Smooth muscle cell (in vitro differentiated cells): ENCODE measurements around the gene TEC. TPM values are rescaled to one million over a fixed set of nuclear protein-coding genes. Genes with fewer than 3 reads are reported as not detected.

Experiments
- DNase-seq: peaks from one replicate; lab custom pipeline; 2025; ENCODE audit not compliant: unreplicated experiment; lab: John Stamatoyannopoulos, UW
- H2AFZ ChIP-seq: fragments of 200-600 bp; sonication (generic); 2 replicates; pipeline ENCODE4 v1.6.0; 2016; ENCODE audit warnings: antibody characterized with exemption, low read depth, mild to moderate bottlenecking
- H3F3A ChIP-seq: fragments of 200-600 bp; sonication (generic); 2 replicates; pipeline ENCODE4 v1.6.0; 2017; ENCODE audit warnings: antibody characterized with exemption, low read depth
- H3K27ac ChIP-seq: fragments of 200-600 bp; sonication (generic); 2 replicates; pipeline ENCODE4 v1.5.1; 2016; ENCODE audit warnings: low read depth, mild to moderate bottlenecking
- H3K27me3 ChIP-seq: fragments of 200-600 bp; sonication (generic); 2 replicates; pipeline ENCODE4 v1.6.1; 2016; ENCODE audit warnings: low read depth, mild to moderate bottlenecking
- H3K36me3 ChIP-seq: fragments of 200-600 bp; sonication (generic); 2 replicates; pipeline ENCODE4 v1.5.1; 2016; ENCODE audit warnings: low read depth
- H3K4me1 ChIP-seq: fragments of 200-600 bp; sonication (generic); 2 replicates; pipeline ENCODE4 v1.5.1; 2016; ENCODE audit warnings: low read depth
- H3K4me2 ChIP-seq: fragments of 200-600 bp; sonication (generic); 2 replicates; pipeline ENCODE4 v1.6.0; 2016; ENCODE audit warnings: mild to moderate bottlenecking
- H3K4me3 ChIP-seq: fragments of 200-600 bp; sonication (generic); 2 replicates; pipeline ENCODE4 v1.5.1; 2016; ENCODE audit warnings: mild to moderate bottlenecking
- H3K79me2 ChIP-seq: fragments of 200-600 bp; sonication (generic); 2 replicates; pipeline ENCODE4 v1.6.0; 2016; ENCODE audit warnings: low read depth, mild to moderate bottlenecking
- H3K9ac ChIP-seq: fragments of 200-600 bp; sonication (generic); 2 replicates; pipeline ENCODE4 v1.6.0; 2016; ENCODE audit warnings: low read depth
- H3K9me3 ChIP-seq: fragments of 200-600 bp; sonication (generic); replicated peaks from 2 replicates; pipeline ENCODE4 v1.5.1; 2016; ENCODE audit warnings: low read depth
- H4K20me1 ChIP-seq: fragments of 200-600 bp; sonication (generic); 2 replicates; pipeline ENCODE4 v1.6.0; 2016; ENCODE audit warnings: low read depth
- CTCF ChIP-seq: fragments of 200-600 bp; sonication (generic); IDR thresholded peaks from 2 replicates; pipeline ENCODE4 v1.5.1; 2017; ENCODE audit warnings: borderline replicate concordance, mild to moderate bottlenecking, antibody characterized with exemption; ENCODE audit not compliant: insufficient read depth, poor library complexity, severe bottlenecking
- WGBS: methylation state at CpG from one replicate; pipeline ENCODE4 v1.1.7; 2016; ENCODE audit warnings: low lambda C conversion rate; 5-methylcytosine and 5-hydroxymethylcytosine counted together
- polyA plus RNA-seq: library from polyadenylated mRNA; unstranded; fragments of >200 nt; fragmentation: Nextera tagmentation; extraction: Ambion mirVana; gene quantifications from 2 replicates; pipeline ENCODE4 v1.2.1, GENCODE V29; 2016
- total RNA-seq: library from RNA; depleted of rRNA; stranded (reverse); fragments of >200 nt; gene quantifications from 2 replicates; pipeline ENCODE4 v1.2.3, GENCODE V29; 2014

The TEC gene
- total and polyA plus RNA-seq, 2 experiments from 2014 or later, result 0.14 to 1.8 TPM

- H3K9ac ChIP-seq, result no peak overlapping the region
- no peaks in the 10 kb centered on the region for H4K20me1 ChIP-seq
- H3K4me1 ChIP-seq, result no peaks in the 10 kb centered on the region
- no peaks in the 10 kb centered on the region for H3K27me3 ChIP-seq
- no peak overlapping the region for H2AFZ ChIP-seq
- peak; percentile 34 for TF ChIP-seq CTCF
- H3K27ac ChIP-seq, result no peak overlapping the region
- H3K36me3 ChIP-seq, result no peaks in the 10 kb centered on the region
- no peaks in the 10 kb centered on the region for H3K9me3 ChIP-seq
- no peaks in the 10 kb centered on the region for H3K79me2 ChIP-seq
- H3K4me2 ChIP-seq, result no peak overlapping the region
- DNase-seq, result no peak
- 85% methylated on average over 3 of the region's 3 CpGs for WGBS
- no peaks in the 10 kb centered on the region for H3F3A ChIP-seq
- H3K4me3 ChIP-seq, result no peak overlapping the region
These were observed 167.3 kb downstream of the TEC start for GRCh38 chr4:48102303-48102702.

- no peak overlapping the region for H2AFZ ChIP-seq
- no peak overlapping the region for H3K27ac ChIP-seq
- H3K4me2 ChIP-seq, result no peak overlapping the region
- no peaks in the 10 kb centered on the region for H3K4me1 ChIP-seq
- no peak overlapping the region for H3K9ac ChIP-seq
- no peak for TF ChIP-seq CTCF
- no peaks in the 10 kb centered on the region for H4K20me1 ChIP-seq
- H3K27me3 ChIP-seq, result no peaks in the 10 kb centered on the region
- no peaks in the 10 kb centered on the region for H3F3A ChIP-seq
- H3K79me2 ChIP-seq, result no peaks in the 10 kb centered on the region
- WGBS, result 69% methylated on average over 1 of the region's 1 CpG
- H3K9me3 ChIP-seq, result no peaks in the 10 kb centered on the region
- no peak overlapping the region for H3K4me3 ChIP-seq
- H3K36me3 ChIP-seq, result no peaks in the 10 kb centered on the region
- DNase-seq, result no peak
These were observed 169.4 kb downstream of the TEC start for GRCh38 chr4:48100256-48100655.

DNA sequence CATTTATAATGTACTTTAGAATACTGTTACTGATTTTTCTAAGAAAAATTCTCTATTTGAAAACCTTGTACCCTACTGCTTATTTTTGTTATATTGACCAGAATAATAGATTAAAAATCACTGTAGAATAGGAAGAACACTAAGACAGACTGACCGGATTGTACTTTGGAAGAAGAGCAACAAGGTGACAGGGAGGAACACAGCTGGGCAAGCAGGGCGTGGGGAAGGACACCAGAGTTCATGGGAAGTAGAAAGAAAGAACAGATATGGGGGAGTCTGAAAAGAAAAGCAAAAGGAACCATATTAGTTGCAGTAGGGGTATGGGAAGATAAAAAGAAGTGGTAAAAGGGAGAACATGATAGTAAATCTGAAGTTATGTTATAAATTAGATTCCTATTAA lies 174.2 kb downstream of the TEC start:
- Histone ChIP-seq H3K4me2 (no peak overlapping the region), H2AFZ (no peak overlapping the region), H3K4me1 (no peaks in the 10 kb centered on the region), H3K27me3 (no peaks in the 10 kb centered on the region), H3K9ac (no peak overlapping the region), H3K27ac (no peak overlapping the region), H3K4me3 (no peak overlapping the region), H3K79me2 (no peaks in the 10 kb centered on the region), H4K20me1 (no peaks in the 10 kb centered on the region), H3K36me3 (no peaks in the 10 kb centered on the region), H3F3A (no peaks in the 10 kb centered on the region), H3K9me3 (no peaks in the 10 kb centered on the region)
- no peak for TF ChIP-seq CTCF
- 86% methylated on average over 2 of the region's 2 CpGs for WGBS
- no peak for DNase-seq

- WGBS, result 31% methylated on average over 3 of the region's 3 CpGs
- no peak for TF ChIP-seq CTCF
- H3K36me3 ChIP-seq, result no peaks in the 10 kb centered on the region
- H3K4me1 ChIP-seq, result no peaks in the 10 kb centered on the region
- no peak overlapping the region for H3K4me3 ChIP-seq
- no peak overlapping the region for H2AFZ ChIP-seq
- H3K9ac ChIP-seq, result no peak overlapping the region
- no peaks in the 10 kb centered on the region for H3K9me3 ChIP-seq
- no peaks in the 10 kb centered on the region for H3F3A ChIP-seq
- H4K20me1 ChIP-seq, result no peaks in the 10 kb centered on the region
- H3K4me2 ChIP-seq, result no peak overlapping the region
- H3K27ac ChIP-seq, result no peak overlapping the region
- no peak for DNase-seq
- H3K79me2 ChIP-seq, result no peaks in the 10 kb centered on the region
- H3K27me3 ChIP-seq, result no peaks in the 10 kb centered on the region
These were observed 175.6 kb downstream of the TEC start for GRCh38 chr4:48093991-48094416.
